Cardiac muscle cell (in vitro differentiated cells and primary cell): ENCODE measurements around the gene RNF207. TPM values are rescaled to one million over a fixed set of nuclear protein-coding genes. Genes with fewer than 3 reads are reported as not detected.

Experiments used
- DNase-seq, 2 donors: peaks; one replicate each; pipeline versions ENCODE4 v3.0.0 to v3.0.0-alpha.2; 2010 to 2017; ENCODE audit warnings: low read depth in 1 of 2, low spot score in 1 of 2
- H3K27ac ChIP-seq: fragments of 200-600 bp; sonication (generic); 2 replicates; pipeline ENCODE4 v1.5.1; 2016
- H3K27me3 ChIP-seq: fragments of 200-600 bp; sonication (generic); 2 replicates; pipeline ENCODE4 v1.6.0; 2016; ENCODE audit warnings: control low read depth
- H3K36me3 ChIP-seq: fragments of 200-600 bp; sonication (generic); 2 replicates; pipeline ENCODE4 v1.5.1; 2016; ENCODE audit warnings: control low read depth
- H3K4me1 ChIP-seq: fragments of 200-600 bp; sonication (generic); 2 replicates; pipeline ENCODE4 v1.8.1; 2017; ENCODE audit warnings: low read depth, mild to moderate bottlenecking, mixed run types
- H3K4me3 ChIP-seq: fragments of 200-600 bp; sonication (generic); 2 replicates; pipeline ENCODE4 v1.5.1; 2016; ENCODE audit warnings: mild to moderate bottlenecking
- H3K9me3 ChIP-seq: fragments of 200-600 bp; sonication (generic); 2 replicates; pipeline ENCODE4 v1.5.1; 2017; ENCODE audit warnings: low read depth, mild to moderate bottlenecking, control low read depth
- polyA plus RNA-seq: library from polyadenylated mRNA; unstranded; fragments of >200 nt; fragmentation: Nextera tagmentation; extraction: Ambion mirVana; gene quantifications from 2 replicates; pipeline ENCODE4 v1.2.1, GENCODE V29; 2016
- total RNA-seq: library from RNA; depleted of rRNA; stranded (reverse); fragments of >200 nt; gene quantifications from 2 replicates; pipeline ENCODE4 v1.2.3, GENCODE V29; 2016
- TF ChIP-seq, protein P1 (sequence below): IDR thresholded peaks from 2 replicates; pipeline ENCODE4 v1.5.1; 2012; ENCODE audit warnings: low read depth, mild to moderate bottlenecking, low read length

The RNF207 gene
- total and polyA plus RNA-seq, 2 experiments from 2014 or later = 180 to 273 TPM

DNA sequence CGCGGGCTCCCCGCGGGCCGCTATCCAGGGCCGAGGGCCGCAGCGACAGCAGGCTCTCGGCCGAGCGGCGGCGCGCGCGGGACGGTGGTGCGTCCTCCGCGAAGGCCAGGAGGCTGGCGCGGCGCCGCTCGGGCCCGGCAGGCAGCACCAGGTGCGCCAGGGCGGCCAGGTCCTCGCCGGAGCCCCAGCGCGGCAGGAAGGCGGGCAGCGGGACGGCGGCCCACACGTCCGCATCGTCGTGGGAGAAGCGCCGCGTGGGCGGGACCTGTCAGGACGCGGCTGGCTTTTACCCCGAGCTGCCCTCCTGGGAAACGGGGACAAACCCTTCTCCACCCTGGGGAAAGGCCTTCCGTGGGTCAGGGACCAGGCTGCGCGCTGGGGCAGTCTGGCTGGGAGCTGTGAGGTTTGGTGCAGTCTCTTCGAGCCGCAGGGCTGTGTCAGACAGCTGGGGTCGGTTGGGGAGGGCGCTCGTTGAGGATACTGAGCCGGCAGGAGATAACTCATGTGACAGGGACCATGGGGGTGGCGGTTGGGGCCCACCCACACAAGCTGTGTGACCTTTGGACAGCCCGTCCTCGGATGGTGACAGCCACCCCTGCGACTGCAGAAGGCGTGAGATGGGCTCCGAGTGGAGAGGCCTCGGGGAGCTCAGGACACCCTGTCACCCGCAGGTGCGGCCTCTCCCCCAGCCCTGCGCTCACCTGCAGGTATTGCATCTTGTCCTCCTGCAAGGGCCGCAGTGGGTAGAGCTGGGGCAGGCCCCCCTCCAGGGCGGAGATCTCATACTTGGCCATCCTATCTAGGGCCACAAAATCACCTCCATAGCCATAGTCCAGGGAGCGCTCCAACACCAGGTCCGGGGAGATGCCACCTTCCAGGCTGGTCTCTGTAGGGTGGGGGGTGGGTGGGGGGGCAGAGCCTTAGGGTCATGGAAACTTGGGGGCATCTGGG, 44.1 kb downstream of the RNF207 start:
- Histone ChIP-seq H3K27ac (no peak overlapping the region), H3K9me3 (no peaks in the 10 kb centered on the region), H3K4me3 (no peak overlapping the region), H3K36me3 (no peaks in the 10 kb centered on the region), H3K27me3 (peaks cover 81% of the 10 kb centered on the region), H3K4me1 (peaks cover 8% of the 10 kb centered on the region)
- TF ChIP-seq, protein P1, sequence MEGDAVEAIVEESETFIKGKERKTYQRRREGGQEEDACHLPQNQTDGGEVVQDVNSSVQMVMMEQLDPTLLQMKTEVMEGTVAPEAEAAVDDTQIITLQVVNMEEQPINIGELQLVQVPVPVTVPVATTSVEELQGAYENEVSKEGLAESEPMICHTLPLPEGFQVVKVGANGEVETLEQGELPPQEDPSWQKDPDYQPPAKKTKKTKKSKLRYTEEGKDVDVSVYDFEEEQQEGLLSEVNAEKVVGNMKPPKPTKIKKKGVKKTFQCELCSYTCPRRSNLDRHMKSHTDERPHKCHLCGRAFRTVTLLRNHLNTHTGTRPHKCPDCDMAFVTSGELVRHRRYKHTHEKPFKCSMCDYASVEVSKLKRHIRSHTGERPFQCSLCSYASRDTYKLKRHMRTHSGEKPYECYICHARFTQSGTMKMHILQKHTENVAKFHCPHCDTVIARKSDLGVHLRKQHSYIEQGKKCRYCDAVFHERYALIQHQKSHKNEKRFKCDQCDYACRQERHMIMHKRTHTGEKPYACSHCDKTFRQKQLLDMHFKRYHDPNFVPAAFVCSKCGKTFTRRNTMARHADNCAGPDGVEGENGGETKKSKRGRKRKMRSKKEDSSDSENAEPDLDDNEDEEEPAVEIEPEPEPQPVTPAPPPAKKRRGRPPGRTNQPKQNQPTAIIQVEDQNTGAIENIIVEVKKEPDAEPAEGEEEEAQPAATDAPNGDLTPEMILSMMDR = no peak
- no peak for DNase-seq

DNA sequence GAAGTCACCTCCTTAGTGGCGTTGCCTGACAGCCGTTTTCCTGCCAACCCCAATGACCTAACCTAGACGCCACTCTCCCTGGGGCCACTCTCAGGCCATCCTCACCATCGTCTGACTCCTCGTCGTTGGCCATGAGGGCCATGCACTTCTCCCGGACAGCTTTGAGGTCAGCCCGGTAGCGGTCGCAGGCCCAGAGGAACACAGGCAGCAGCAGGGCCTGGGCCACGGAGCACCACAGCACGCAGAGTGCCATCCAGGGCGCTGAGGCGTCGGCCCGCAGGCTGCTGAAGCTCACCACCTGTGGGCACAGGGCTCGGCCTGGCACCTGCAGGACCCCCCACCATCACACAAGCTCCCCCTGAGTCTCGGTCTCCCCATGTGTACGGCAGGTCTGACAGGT, 45.3 kb downstream of the RNF207 start:
- H3K4me1 ChIP-seq = no peaks in the 10 kb centered on the region
- TF ChIP-seq, protein P1 = no peak
- H3K27ac ChIP-seq = no peak overlapping the region
- H3K36me3 ChIP-seq = no peaks in the 10 kb centered on the region
- no peaks in the 10 kb centered on the region for H3K9me3 ChIP-seq
- no peak for DNase-seq
- H3K27me3 ChIP-seq = peaks cover 69% of the 10 kb centered on the region
- H3K4me3 ChIP-seq = no peak overlapping the region

DNA sequence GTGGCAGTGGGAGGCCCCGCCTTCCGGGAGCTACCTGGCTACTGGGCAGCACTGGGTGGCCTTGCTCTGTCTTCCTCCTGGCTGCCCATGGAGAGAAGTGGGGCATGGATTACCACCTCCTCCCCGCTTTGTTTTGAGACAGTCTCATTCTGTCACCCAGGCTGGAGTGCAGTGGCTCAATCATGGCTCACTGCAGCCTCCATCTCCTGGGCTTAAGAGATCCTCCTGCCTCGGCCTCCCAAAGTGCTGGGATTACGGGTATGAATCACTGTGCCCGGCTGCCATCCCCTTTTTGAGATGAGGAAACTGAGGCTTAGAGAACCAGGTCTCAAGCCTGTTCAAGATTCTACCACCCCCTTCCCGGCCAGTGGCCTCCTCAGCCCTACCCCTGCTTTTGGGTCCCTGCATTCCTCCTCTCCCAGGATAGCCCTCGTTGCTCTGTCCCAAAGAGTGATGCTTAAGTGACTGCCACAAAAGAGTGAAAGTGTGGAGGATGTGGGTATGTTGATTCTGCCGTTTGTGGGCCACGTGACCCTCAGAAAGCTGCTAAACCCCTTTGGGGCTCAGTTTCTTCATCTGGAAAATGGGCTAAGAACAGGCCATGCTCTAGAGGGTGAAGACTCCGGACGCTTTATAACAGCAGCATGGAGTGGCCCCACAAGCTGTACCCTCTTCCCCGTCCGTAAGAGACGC, 45.9 kb downstream of the RNF207 start:
- H3K27me3 ChIP-seq = peaks cover 63% of the 10 kb centered on the region
- no peaks in the 10 kb centered on the region for H3K9me3 ChIP-seq
- no peak overlapping the region for H3K4me3 ChIP-seq
- H3K36me3 ChIP-seq = no peaks in the 10 kb centered on the region
- DNase-seq = no peak
- H3K4me1 ChIP-seq = no peaks in the 10 kb centered on the region
- TF ChIP-seq, protein P1 = no peak
- H3K27ac ChIP-seq = no peak overlapping the region

DNA sequence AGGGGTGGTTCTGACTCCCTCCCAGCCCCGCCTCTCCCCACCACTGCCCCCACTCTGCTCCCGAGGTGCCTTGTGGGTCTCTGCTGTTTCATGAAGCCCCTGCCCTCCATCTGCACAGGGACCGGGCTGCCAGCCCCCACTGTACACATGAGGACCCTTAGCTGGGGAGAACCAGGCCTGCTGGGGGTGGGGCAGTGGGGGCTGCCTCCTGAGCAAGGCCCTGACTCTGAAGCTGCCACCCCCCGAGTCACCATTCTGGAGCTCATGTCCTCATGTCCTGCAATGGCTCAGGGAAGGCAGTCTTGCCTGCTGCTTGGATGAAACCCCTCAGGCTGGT, 46.4 kb downstream of the RNF207 start:
- Histone ChIP-seq H3K4me3 (no peak overlapping the region), H3K27ac (no peak overlapping the region), H3K9me3 (no peaks in the 10 kb centered on the region), H3K27me3 (peaks cover 58% of the 10 kb centered on the region), H3K4me1 (no peaks in the 10 kb centered on the region), H3K36me3 (no peaks in the 10 kb centered on the region)
- no peak for DNase-seq
- TF ChIP-seq, protein P1 = no peak

DNA sequence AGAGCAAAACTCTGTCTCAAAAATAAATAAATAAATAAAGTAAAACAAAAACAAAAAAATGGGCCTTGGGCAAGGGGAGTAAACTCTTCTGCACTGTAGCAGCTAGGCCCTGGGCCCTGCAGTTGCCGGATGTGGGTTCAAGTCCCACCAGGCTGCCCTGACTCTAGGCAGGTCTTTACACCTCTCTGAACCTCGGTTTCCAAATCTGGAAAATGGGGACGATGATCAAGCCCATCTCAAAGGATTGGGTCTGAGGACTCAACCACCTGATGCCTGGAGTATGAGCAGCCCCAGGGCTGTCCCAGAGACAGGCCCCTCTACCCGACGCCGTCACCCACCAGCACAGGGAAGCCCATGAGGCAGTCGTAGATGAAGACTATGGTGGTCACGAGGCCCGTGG, 47.5 kb downstream of the RNF207 start:
- no peaks in the 10 kb centered on the region for H3K36me3 ChIP-seq
- peaks cover 47% of the 10 kb centered on the region for H3K27me3 ChIP-seq
- no peaks in the 10 kb centered on the region for H3K9me3 ChIP-seq
- no peak for DNase-seq
- no peak overlapping the region for H3K4me3 ChIP-seq
- no peak overlapping the region for H3K27ac ChIP-seq
- no peaks in the 10 kb centered on the region for H3K4me1 ChIP-seq
- TF ChIP-seq, protein P1 = no peak
